Measurements from ENCODE around the gene BBIP1. TPM values are rescaled to one million over a fixed set of nuclear protein-coding genes. Genes with fewer than 3 reads are reported as not detected.
A peak's percentile ranks its signal among the peaks of the same experiment; 100 is the strongest.

Gene BBIP1
- 10 to 100 TPM; 24.1 to 40.0 TPM for total RNA-seq

- Mint-ChIP-seq H3K36me3 (ENCODE audit: low read depth) (peaks cover 46% of the 10 kb centered on the region), H3K9me3 (no peaks in the 10 kb centered on the region), H3K27ac (peak within 1 kb of the TSS; percentile 98), H3K4me3 (peak within 1 kb of the TSS; percentile 95), H3K4me1 (peaks cover 25% of the 10 kb centered on the region), H3K27me3 (no peaks in the 10 kb centered on the region)
- ATAC-seq (replicated peaks) = peak; percentile 94
These were observed at the start of gene BBIP1 for GRCh38 chr10:110918643-110919348. BBIP1 (minus strand) TSS chr10:110919180; CDS start chr10:110918157, 1,023 bp downstream.

GRCh38 chr10:110967645-110968044, 48.7 kb upstream of the BBIP1 start:
- H3K36me3 Mint-ChIP-seq (ENCODE audit: low read depth) = peaks cover 23% of the 10 kb centered on the region
- peak; percentile 59 for ATAC-seq (replicated peaks)
- H3K4me1 Mint-ChIP-seq = peaks cover 30% of the 10 kb centered on the region
- no peaks in the 10 kb centered on the region for H3K27me3 Mint-ChIP-seq
- H3K27ac Mint-ChIP-seq = no peak overlapping the region
- H3K4me3 Mint-ChIP-seq = no peak overlapping the region
- H3K9me3 Mint-ChIP-seq = no peaks in the 10 kb centered on the region

- Mint-ChIP-seq H3K36me3 (ENCODE audit: low read depth) (peaks cover 23% of the 10 kb centered on the region), H3K27ac (no peak overlapping the region), H3K27me3 (no peaks in the 10 kb centered on the region), H3K4me3 (no peak overlapping the region), H3K9me3 (no peaks in the 10 kb centered on the region), H3K4me1 (peaks cover 34% of the 10 kb centered on the region)
- ATAC-seq (replicated peaks) = no peak
These were observed 48.1 kb upstream of the BBIP1 start for GRCh38 chr10:110967009-110967630.

- Mint-ChIP-seq H3K36me3 (ENCODE audit: low read depth) (peaks cover 23% of the 10 kb centered on the region), H3K4me1 (peaks cover 30% of the 10 kb centered on the region), H3K9me3 (no peaks in the 10 kb centered on the region), H3K27me3 (no peaks in the 10 kb centered on the region), H3K27ac (no peak overlapping the region), H3K4me3 (no peak overlapping the region)
- ATAC-seq (replicated peaks) = no peak
These were observed 47.2 kb upstream of the BBIP1 start for GRCh38 chr10:110966146-110966545.

GRCh38 chr10:110965216-110965615, 46.2 kb upstream of the BBIP1 start:
- H3K4me1 Mint-ChIP-seq = peaks cover 20% of the 10 kb centered on the region
- ATAC-seq (replicated peaks) = no peak
- H3K36me3 Mint-ChIP-seq (ENCODE audit: low read depth) = peaks cover 17% of the 10 kb centered on the region
- H3K4me3 Mint-ChIP-seq = no peak overlapping the region
- H3K27ac Mint-ChIP-seq = no peak overlapping the region
- H3K9me3 Mint-ChIP-seq = no peaks in the 10 kb centered on the region
- H3K27me3 Mint-ChIP-seq = no peaks in the 10 kb centered on the region

- Mint-ChIP-seq H3K27me3 (no peaks in the 10 kb centered on the region), H3K9me3 (no peaks in the 10 kb centered on the region)
These were observed 45.7 kb upstream of the BBIP1 start for GRCh38 chr10:110964681-110965080.

GRCh38 chr10:110963162-110963561, 44.2 kb upstream of the BBIP1 start:
- Mint-ChIP-seq H3K4me1 (peaks cover 13% of the 10 kb centered on the region), H3K27me3 (no peaks in the 10 kb centered on the region), H3K9me3 (no peaks in the 10 kb centered on the region), H3K4me3 (no peak overlapping the region), H3K36me3 (ENCODE audit: low read depth) (peaks cover 13% of the 10 kb centered on the region), H3K27ac (no peak overlapping the region)
- ATAC-seq (replicated peaks) = no peak

More at GRCh38 chr10:110964681-110965080, 45.7 kb upstream of the BBIP1 start:
- no peak for ATAC-seq (replicated peaks)
- peaks cover 17% of the 10 kb centered on the region for H3K4me1 Mint-ChIP-seq
- H3K36me3 Mint-ChIP-seq (ENCODE audit: low read depth) = peaks cover 13% of the 10 kb centered on the region
- H3K4me3 Mint-ChIP-seq = no peak overlapping the region
- no peak overlapping the region for H3K27ac Mint-ChIP-seq

- Mint-ChIP-seq H3K27ac (no peak overlapping the region), H3K9me3 (no peaks in the 10 kb centered on the region), H3K4me3 (no peak overlapping the region), H3K4me1 (peaks cover 13% of the 10 kb centered on the region), H3K27me3 (no peaks in the 10 kb centered on the region), H3K36me3 (ENCODE audit: low read depth) (peaks cover 13% of the 10 kb centered on the region)
- ATAC-seq (replicated peaks) = peak; percentile 29
These were observed 43.5 kb upstream of the BBIP1 start for GRCh38 chr10:110962443-110962842.

- Mint-ChIP-seq H3K9me3 (no peaks in the 10 kb centered on the region), H3K4me1 (peaks cover 13% of the 10 kb centered on the region), H3K27me3 (no peaks in the 10 kb centered on the region), H3K27ac (no peak overlapping the region), H3K36me3 (ENCODE audit: low read depth) (peaks cover 12% of the 10 kb centered on the region), H3K4me3 (no peak overlapping the region)
- ATAC-seq (replicated peaks) = no peak
These were observed 41.3 kb upstream of the BBIP1 start for GRCh38 chr10:110960333-110960712.

- no peaks in the 10 kb centered on the region for H3K27me3 Mint-ChIP-seq
- H3K27ac Mint-ChIP-seq = no peak overlapping the region
- H3K36me3 Mint-ChIP-seq (ENCODE audit: low read depth) = peaks cover 8% of the 10 kb centered on the region
- no peaks in the 10 kb centered on the region for H3K9me3 Mint-ChIP-seq
- peaks cover 18% of the 10 kb centered on the region for H3K4me1 Mint-ChIP-seq
- H3K4me3 Mint-ChIP-seq = no peak overlapping the region
- no peak for ATAC-seq (replicated peaks)
These were observed 40.7 kb upstream of the BBIP1 start for GRCh38 chr10:110959379-110960332.

- no peak overlapping the region for H3K27ac Mint-ChIP-seq
- peaks cover 8% of the 10 kb centered on the region for H3K4me1 Mint-ChIP-seq
- H3K4me3 Mint-ChIP-seq = no peak overlapping the region
- no peak for ATAC-seq (replicated peaks)
- H3K9me3 Mint-ChIP-seq = no peaks in the 10 kb centered on the region
- no peaks in the 10 kb centered on the region for H3K27me3 Mint-ChIP-seq
- H3K36me3 Mint-ChIP-seq (ENCODE audit: low read depth) = peaks cover 7% of the 10 kb centered on the region
These were observed 38.6 kb upstream of the BBIP1 start for GRCh38 chr10:110957606-110958005.

- peaks cover 16% of the 10 kb centered on the region for H3K4me1 Mint-ChIP-seq
- H3K27me3 Mint-ChIP-seq = no peaks in the 10 kb centered on the region
- no peak for ATAC-seq (replicated peaks)
- H3K9me3 Mint-ChIP-seq = peaks cover 4% of the 10 kb centered on the region
- H3K36me3 Mint-ChIP-seq (ENCODE audit: low read depth) = peaks cover 49% of the 10 kb centered on the region
- no peak overlapping the region for H3K27ac Mint-ChIP-seq
- H3K4me3 Mint-ChIP-seq = no peak overlapping the region
These were observed 32.4 kb upstream of the BBIP1 start for GRCh38 chr10:110951381-110951780.

- no peak for ATAC-seq (replicated peaks)
- Mint-ChIP-seq H3K4me3 (no peak overlapping the region), H3K27ac (no peak overlapping the region), H3K27me3 (no peaks in the 10 kb centered on the region), H3K9me3 (peaks cover 4% of the 10 kb centered on the region), H3K36me3 (ENCODE audit: low read depth) (peaks cover 60% of the 10 kb centered on the region), H3K4me1 (peaks cover 29% of the 10 kb centered on the region)
These were observed 28.1 kb upstream of the BBIP1 start for GRCh38 chr10:110947061-110947595.

GRCh38 chr10:110946496-110946895, 27.5 kb upstream of the BBIP1 start:
- Mint-ChIP-seq H3K36me3 (ENCODE audit: low read depth) (peaks cover 60% of the 10 kb centered on the region), H3K27me3 (no peaks in the 10 kb centered on the region), H3K27ac (no peak overlapping the region), H3K4me1 (peaks cover 29% of the 10 kb centered on the region), H3K9me3 (peaks cover 4% of the 10 kb centered on the region), H3K4me3 (no peak overlapping the region)
- no peak for ATAC-seq (replicated peaks)

Data from activated T-helper 17 cell treated with anti-CD3 and anti-CD28 coated beads, Interleukin-2, amount 50 U/mL, for 72 hours (primary cell).